DND-41 (cell line): ENCODE data around the gene MAP7.
"Not testable (repeated sequence)": the region's sequence is repeated elsewhere in the genome, so short reads cannot be mapped to it uniquely, and the experiment has no call there.

Experiments
- ATAC-seq: fragments of 200-7000 bp; cut with Tn5 transposase; 3 replicates; pipeline ENCODE4 v1.9.1; 2021; ENCODE audit warnings: low read depth; ENCODE audit not compliant: insufficient read depth
- DNase-seq: peaks from one replicate; pipeline ENCODE4 v3.0.0-alpha.2; 2020
- H2AFZ ChIP-seq: 2 replicates; pipeline ENCODE4 v1.6.0; 2012; ENCODE audit warnings: low read depth, low read length
- H3K27ac ChIP-seq: 2 replicates; pipeline ENCODE4 v1.5.1; 2012; ENCODE audit warnings: low read length, inconsistent platforms
- H3K27me3 ChIP-seq: fragments of 200-600 bp; sonication (generic); 2 replicates; pipeline ENCODE4 v1.6.0; 2012; ENCODE audit warnings: low read length, mild to moderate bottlenecking, inconsistent platforms; ENCODE audit not compliant: insufficient read depth, poor library complexity
- H3K36me3 ChIP-seq: 2 replicates; pipeline ENCODE4 v1.5.1; 2012; ENCODE audit warnings: low read length, inconsistent platforms; ENCODE audit not compliant: insufficient read depth
- H3K4me1 ChIP-seq: 2 replicates; pipeline ENCODE4 v1.5.1; 2012; ENCODE audit warnings: mild to moderate bottlenecking, low read length; ENCODE audit not compliant: insufficient read depth
- H3K4me2 ChIP-seq: 2 replicates; pipeline ENCODE4 v1.6.0; 2012; ENCODE audit warnings: mild to moderate bottlenecking, moderate library complexity, low read length, inconsistent platforms; ENCODE audit not compliant: insufficient read depth
- H3K4me3 ChIP-seq, 2 experiments: fragments of 200-600 bp in 1 of 2; shearing (Covaris generic) in 1 of 2; 2 replicates each; pipeline ENCODE4 v1.5.1; 2012 to 2016; ENCODE audit warnings: inconsistent platforms in 2 of 2, low read length in 2 of 2, mild to moderate bottlenecking in 2 of 2, low read depth in 1 of 2, moderate library complexity in 1 of 2
- H3K79me2 ChIP-seq: 2 replicates; pipeline ENCODE4 v1.6.0; 2012; ENCODE audit warnings: low read length, inconsistent platforms; ENCODE audit not compliant: insufficient read depth
- H3K9ac ChIP-seq: 2 replicates; pipeline ENCODE4 v1.6.0; 2012; ENCODE audit warnings: low read depth, mild to moderate bottlenecking, inconsistent platforms, low read length, moderate library complexity
- H3K9me3 ChIP-seq: 2 replicates; pipeline ENCODE4 v1.5.1; 2012; ENCODE audit warnings: low read length, moderate library complexity, mild to moderate bottlenecking, inconsistent platforms; ENCODE audit not compliant: insufficient read depth, severe bottlenecking
- H4K20me1 ChIP-seq: 2 replicates; pipeline ENCODE4 v1.6.0; 2012; ENCODE audit warnings: low read length; ENCODE audit not compliant: insufficient read depth
- EZH2 ChIP-seq: IDR thresholded peaks from 3 replicates; pipeline ENCODE4 v1.6.1; 2012; ENCODE audit warnings: borderline replicate concordance, low read depth, mild to moderate bottlenecking, moderate library complexity, low read length, inconsistent platforms; ENCODE audit not compliant: severe bottlenecking
- TF ChIP-seq, protein P1 (sequence below): IDR thresholded peaks from 2 replicates; pipeline ENCODE4 v1.5.1; 2012; ENCODE audit warnings: borderline replicate concordance, low read length, moderate library complexity, mild to moderate bottlenecking; ENCODE audit not compliant: poor library complexity, severe bottlenecking; ENCODE audit errors: extremely low read depth

Gene MAP7

DNA sequence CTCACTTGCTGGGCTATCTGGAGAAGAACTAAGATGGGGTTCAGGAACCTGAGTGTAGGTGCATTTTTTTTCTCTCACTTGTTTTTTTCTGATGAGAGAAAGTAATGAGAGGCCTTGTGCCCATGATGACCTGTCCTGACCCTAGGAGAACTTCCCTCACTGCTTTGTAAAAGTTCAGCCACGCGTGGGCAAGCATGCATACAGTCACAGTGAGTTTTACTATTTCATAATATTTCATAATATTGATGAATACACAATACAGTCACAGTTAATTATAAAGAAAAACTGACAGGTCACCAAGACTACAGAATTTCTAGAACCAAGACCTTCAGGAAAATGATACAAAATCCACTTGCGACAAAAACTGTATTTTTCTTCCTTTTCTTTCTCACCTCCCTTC is 111.8 kb downstream of the MAP7 start:
- Histone ChIP-seq H3K4me1 (no peaks in the 10 kb centered on the region), H3K4me2 (no peak overlapping the region), H3K9me3 (no peaks in the 10 kb centered on the region), H4K20me1 (no peaks in the 10 kb centered on the region), H3K4me3 (no peak overlapping the region), H3K79me2 (no peaks in the 10 kb centered on the region), H3K9ac (no peak overlapping the region), H3K27me3 (peaks cover 17% of the 10 kb centered on the region), H3K36me3 (no peaks in the 10 kb centered on the region), H2AFZ (no peak overlapping the region), H3K27ac (no peak overlapping the region)
- DNase-seq (no peak), ATAC-seq (no peak)
- no peak for TF ChIP-seq EZH2
- TF ChIP-seq, protein P1, sequence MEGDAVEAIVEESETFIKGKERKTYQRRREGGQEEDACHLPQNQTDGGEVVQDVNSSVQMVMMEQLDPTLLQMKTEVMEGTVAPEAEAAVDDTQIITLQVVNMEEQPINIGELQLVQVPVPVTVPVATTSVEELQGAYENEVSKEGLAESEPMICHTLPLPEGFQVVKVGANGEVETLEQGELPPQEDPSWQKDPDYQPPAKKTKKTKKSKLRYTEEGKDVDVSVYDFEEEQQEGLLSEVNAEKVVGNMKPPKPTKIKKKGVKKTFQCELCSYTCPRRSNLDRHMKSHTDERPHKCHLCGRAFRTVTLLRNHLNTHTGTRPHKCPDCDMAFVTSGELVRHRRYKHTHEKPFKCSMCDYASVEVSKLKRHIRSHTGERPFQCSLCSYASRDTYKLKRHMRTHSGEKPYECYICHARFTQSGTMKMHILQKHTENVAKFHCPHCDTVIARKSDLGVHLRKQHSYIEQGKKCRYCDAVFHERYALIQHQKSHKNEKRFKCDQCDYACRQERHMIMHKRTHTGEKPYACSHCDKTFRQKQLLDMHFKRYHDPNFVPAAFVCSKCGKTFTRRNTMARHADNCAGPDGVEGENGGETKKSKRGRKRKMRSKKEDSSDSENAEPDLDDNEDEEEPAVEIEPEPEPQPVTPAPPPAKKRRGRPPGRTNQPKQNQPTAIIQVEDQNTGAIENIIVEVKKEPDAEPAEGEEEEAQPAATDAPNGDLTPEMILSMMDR: no peak

DNA sequence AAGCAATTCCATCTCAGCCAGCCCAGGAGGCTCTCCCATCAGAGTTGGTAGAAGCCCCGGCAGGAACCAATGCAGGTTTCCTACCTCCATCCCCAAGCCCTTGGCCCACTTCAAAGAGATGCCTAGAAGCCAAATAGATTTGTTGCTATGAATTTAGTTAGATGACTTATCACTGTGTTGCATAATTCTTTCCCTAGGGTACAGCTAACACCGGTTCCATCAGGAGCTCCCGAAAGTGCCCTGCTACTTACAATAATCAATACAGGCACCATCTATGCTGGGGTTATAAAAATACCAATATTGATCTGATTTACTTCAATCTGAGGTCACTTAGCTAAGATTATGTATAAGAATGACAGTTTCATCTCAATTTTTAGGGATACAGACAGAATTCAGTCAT is 113.0 kb downstream of the MAP7 start:
- Histone ChIP-seq H2AFZ (no peak overlapping the region), H3K9me3 (no peaks in the 10 kb centered on the region), H3K27me3 (peaks cover 17% of the 10 kb centered on the region), H3K36me3 (no peaks in the 10 kb centered on the region), H3K4me1 (no peaks in the 10 kb centered on the region), H3K4me3 (no peak overlapping the region), H3K4me2 (no peak overlapping the region), H3K79me2 (no peaks in the 10 kb centered on the region), H3K27ac (no peak overlapping the region), H3K9ac (no peak overlapping the region), H4K20me1 (no peaks in the 10 kb centered on the region)
- TF ChIP-seq, protein P1: no peak
- no peak for TF ChIP-seq EZH2
- ATAC-seq (no peak), DNase-seq (no peak)

DNA sequence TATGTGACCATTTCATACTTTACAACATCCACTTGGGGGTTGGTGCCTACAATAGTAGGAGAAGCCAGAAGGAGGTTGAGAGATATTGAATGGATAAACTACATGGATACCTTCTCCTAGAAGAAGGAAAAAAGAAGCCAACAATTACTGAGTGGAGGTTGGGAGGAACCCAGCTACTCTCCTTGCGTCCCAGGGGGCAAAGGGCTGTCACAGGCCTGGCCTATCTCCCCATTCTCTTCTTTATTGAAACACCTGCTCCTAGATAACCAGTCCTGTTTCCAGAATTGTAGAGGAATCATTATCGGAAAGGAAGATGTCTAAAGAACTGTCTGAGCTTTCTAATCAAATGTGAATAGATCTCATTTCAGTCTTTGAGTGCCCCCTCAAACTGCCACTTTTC is 115.1 kb downstream of the MAP7 start:
- no peak overlapping the region for H2AFZ ChIP-seq
- H3K9me3 ChIP-seq: no peaks in the 10 kb centered on the region
- no peak overlapping the region for H3K27ac ChIP-seq
- H3K36me3 ChIP-seq: no peaks in the 10 kb centered on the region
- no peak for TF ChIP-seq EZH2
- TF ChIP-seq, protein P1: no peak
- no peaks in the 10 kb centered on the region for H3K4me1 ChIP-seq
- no peak overlapping the region for H3K9ac ChIP-seq
- H3K79me2 ChIP-seq: no peaks in the 10 kb centered on the region
- H3K4me2 ChIP-seq: no peak overlapping the region
- H4K20me1 ChIP-seq: no peaks in the 10 kb centered on the region
- peaks cover 17% of the 10 kb centered on the region for H3K27me3 ChIP-seq
- DNase-seq (no peak), ATAC-seq (no peak)
- no peak overlapping the region for H3K4me3 ChIP-seq

DNA sequence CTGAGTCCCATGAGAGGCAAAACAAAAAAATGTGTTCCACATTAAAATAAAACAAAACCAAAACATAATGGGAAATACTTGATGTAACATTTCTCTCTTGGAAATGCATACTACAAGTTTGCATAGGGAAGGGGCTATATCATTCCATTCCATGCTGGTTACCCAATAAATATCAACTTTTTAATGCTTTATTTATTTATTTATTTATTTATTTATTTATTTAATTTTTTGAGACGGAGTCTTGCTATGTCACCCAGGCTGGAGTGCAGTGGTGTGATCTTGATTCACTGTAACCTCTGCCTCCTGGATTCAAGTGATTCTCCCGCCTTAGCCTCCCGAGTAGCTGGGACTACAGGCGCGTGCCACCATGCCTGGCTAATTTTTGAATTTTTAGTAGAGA is 118.9 kb downstream of the MAP7 start:
- not testable (repeated sequence) for ATAC-seq, H3K27ac ChIP-seq, H3K79me2 ChIP-seq

More for the DNA sequence above, 118.9 kb downstream of the MAP7 start:
- H3K4me1 ChIP-seq, H3K4me3 ChIP-seq, H3K9ac ChIP-seq, H3K36me3 ChIP-seq, H3K9me3 ChIP-seq, H3K27me3 ChIP-seq, DNase-seq, H3K4me2 ChIP-seq, H2AFZ ChIP-seq, H4K20me1 ChIP-seq: not testable (repeated sequence)
